ENCODE measurements around the gene MYBPC1.
A peak's percentile ranks its signal among the peaks of the same experiment; 100 is the strongest.
"Not testable (repeated sequence)": the region's sequence is repeated elsewhere in the genome, so short reads cannot be mapped to it uniquely, and the experiment has no call there.

MYBPC1 gene

GRCh38 chr12:101654442-101654841 is 59.7 kb downstream of the MYBPC1 start:
- peaks cover 22 to 38% of the 10 kb centered on the region in 2 donors for H3K4me1 Mint-ChIP-seq
- ATAC-seq (replicated peaks) (peak; percentile 45 to 57), DNase-seq (no peak)
- peaks cover 10% of the 10 kb centered on the region in 2 donors for H3K36me3 Mint-ChIP-seq
- H3K4me3 Mint-ChIP-seq = no peak overlapping the region
- H3K9me3 Mint-ChIP-seq = peaks cover 4 to 5% of the 10 kb centered on the region in 2 donors
- no peaks in the 10 kb centered on the region for H3K27me3 Mint-ChIP-seq
- H3K27ac Mint-ChIP-seq = no peak overlapping the region

- no peak overlapping the region for H3K27ac Mint-ChIP-seq
- ATAC-seq (replicated peaks) = no peak
- H3K4me3 Mint-ChIP-seq = no peak overlapping the region
- peaks cover 12% of the 10 kb centered on the region in 2 donors for H3K9me3 Mint-ChIP-seq
- no peaks in the 10 kb centered on the region for H3K27me3 Mint-ChIP-seq
- peaks cover 14 to 17% of the 10 kb centered on the region in 2 donors for H3K36me3 Mint-ChIP-seq
- DNase-seq = no peak
- H3K4me1 Mint-ChIP-seq = peaks cover 22 to 34% of the 10 kb centered on the region in 2 donors
These were observed 60.6 kb downstream of the MYBPC1 start for GRCh38 chr12:101655393-101655792.

- Mint-ChIP-seq H3K4me1 (peaks cover 19 to 24% of the 10 kb centered on the region in 2 donors), H3K9me3 (peaks cover 14 to 16% of the 10 kb centered on the region in 2 donors), H3K36me3 (peaks cover 22 to 24% of the 10 kb centered on the region in 2 donors), H3K27ac (peak overlapping the region; percentile 47)
- H3K4me3 Mint-ChIP-seq, H3K27me3 Mint-ChIP-seq, DNase-seq: not testable (repeated sequence)
- ATAC-seq (replicated peaks) = peak; percentile 59 to 65
These were observed 65.9 kb downstream of the MYBPC1 start for GRCh38 chr12:101660662-101661061.

- no peak overlapping the region for H3K4me3 Mint-ChIP-seq
- peaks cover 20% of the 10 kb centered on the region in 2 donors for H3K36me3 Mint-ChIP-seq
- peaks cover 15 to 17% of the 10 kb centered on the region in 2 donors for H3K4me1 Mint-ChIP-seq
- DNase-seq (no peak), ATAC-seq (replicated peaks) (no peak)
- peaks cover 13 to 14% of the 10 kb centered on the region in 2 donors for H3K9me3 Mint-ChIP-seq
- H3K27me3 Mint-ChIP-seq = peaks cover 0 to 8% of the 10 kb centered on the region in 2 donors
- no peak overlapping the region for H3K27ac Mint-ChIP-seq
These were observed 68.5 kb downstream of the MYBPC1 start for GRCh38 chr12:101663298-101663697.

GRCh38 chr12:101664992-101665391 is 70.2 kb downstream of the MYBPC1 start:
- Mint-ChIP-seq H3K4me3 (no peak overlapping the region), H3K27me3 (peaks cover 0 to 8% of the 10 kb centered on the region in 2 donors), H3K27ac (no peak overlapping the region), H3K9me3 (peaks cover 6 to 8% of the 10 kb centered on the region in 2 donors), H3K4me1 (peaks cover 14 to 18% of the 10 kb centered on the region in 2 donors), H3K36me3 (peaks cover 11 to 12% of the 10 kb centered on the region in 2 donors)
- DNase-seq (no peak), ATAC-seq (replicated peaks) (no peak)

GRCh38 chr12:101666052-101666728 is 71.4 kb downstream of the MYBPC1 start:
- Mint-ChIP-seq H3K27ac (no peak overlapping the region), H3K36me3 (peaks cover 0 to 2% of the 10 kb centered on the region in 2 donors), H3K4me1 (peaks cover 12 to 18% of the 10 kb centered on the region in 2 donors), H3K9me3 (no peaks in the 10 kb centered on the region), H3K27me3 (peaks cover 0 to 8% of the 10 kb centered on the region in 2 donors), H3K4me3 (no peak overlapping the region)
- DNase-seq (no peak), ATAC-seq (replicated peaks) (no peak)

GRCh38 chr12:101667591-101667990 is 72.8 kb downstream of the MYBPC1 start:
- no peak overlapping the region for H3K4me3 Mint-ChIP-seq
- H3K9me3 Mint-ChIP-seq = no peaks in the 10 kb centered on the region
- DNase-seq (no peak), ATAC-seq (replicated peaks) (no peak)
- peaks cover 0 to 8% of the 10 kb centered on the region in 2 donors for H3K27me3 Mint-ChIP-seq
- peaks cover 20 to 29% of the 10 kb centered on the region in 2 donors for H3K4me1 Mint-ChIP-seq
- no peaks in the 10 kb centered on the region for H3K36me3 Mint-ChIP-seq
- no peak overlapping the region for H3K27ac Mint-ChIP-seq

- Mint-ChIP-seq H3K27me3 (peaks cover 0 to 8% of the 10 kb centered on the region in 2 donors), H3K27ac (no peak overlapping the region), H3K36me3 (no peaks in the 10 kb centered on the region), H3K4me1 (peaks cover 20 to 29% of the 10 kb centered on the region in 2 donors), H3K4me3 (peak overlapping the region in 1 of 2 donors; percentile 12), H3K9me3 (no peaks in the 10 kb centered on the region)
- DNase-seq (peak; percentile 9), ATAC-seq (replicated peaks) (no peak)
These were observed 75.4 kb downstream of the MYBPC1 start for GRCh38 chr12:101670007-101670671.

- Mint-ChIP-seq H3K9me3 (no peaks in the 10 kb centered on the region), H3K4me1 (peaks cover 14 to 23% of the 10 kb centered on the region in 2 donors), H3K27ac (peak overlapping the region; percentile 89), H3K27me3 (peaks cover 0 to 3% of the 10 kb centered on the region in 2 donors), H3K36me3 (no peaks in the 10 kb centered on the region), H3K4me3 (peak overlapping the region; percentile 41 to 71)
- peak; percentile 56 for DNase-seq
- peak; percentile 98 for ATAC-seq (replicated peaks)
These were observed 76.5 kb downstream of the MYBPC1 start for GRCh38 chr12:101671157-101671791.

- ATAC-seq (replicated peaks) (peak; percentile 18 to 21), DNase-seq (no peak)
- Mint-ChIP-seq H3K4me3 (peak overlapping the region; percentile 41 to 71), H3K9me3 (no peaks in the 10 kb centered on the region), H3K4me1 (peaks cover 14 to 23% of the 10 kb centered on the region in 2 donors), H3K36me3 (no peaks in the 10 kb centered on the region), H3K27ac (no peak overlapping the region), H3K27me3 (no peaks in the 10 kb centered on the region)
These were observed 77.1 kb downstream of the MYBPC1 start for GRCh38 chr12:101671833-101672232.

GRCh38 chr12:101675555-101675954 is 80.8 kb downstream of the MYBPC1 start:
- no peak for ATAC-seq (replicated peaks)
- no peak overlapping the region for H3K4me3 Mint-ChIP-seq
- H3K27me3 Mint-ChIP-seq = no peaks in the 10 kb centered on the region
- no peaks in the 10 kb centered on the region for H3K36me3 Mint-ChIP-seq
- H3K9me3 Mint-ChIP-seq = no peaks in the 10 kb centered on the region
- H3K4me1 Mint-ChIP-seq = peaks cover 12 to 16% of the 10 kb centered on the region in 2 donors
- DNase-seq = no peak
- H3K27ac Mint-ChIP-seq = no peak overlapping the region

GRCh38 chr12:101676497-101676896 is 81.7 kb downstream of the MYBPC1 start:
- H3K4me3 Mint-ChIP-seq; H3K36me3 Mint-ChIP-seq; H3K27ac Mint-ChIP-seq; H3K4me1 Mint-ChIP-seq; ATAC-seq (replicated peaks); H3K9me3 Mint-ChIP-seq; DNase-seq; H3K27me3 Mint-ChIP-seq: not testable (repeated sequence)

GRCh38 chr12:101678081-101678480 is 83.3 kb downstream of the MYBPC1 start:
- ATAC-seq (replicated peaks) = no peak
- no peaks in the 10 kb centered on the region for H3K27me3 Mint-ChIP-seq
- no peaks in the 10 kb centered on the region for H3K9me3 Mint-ChIP-seq
- H3K36me3 Mint-ChIP-seq = no peaks in the 10 kb centered on the region
- peaks cover 0 to 4% of the 10 kb centered on the region in 2 donors for H3K4me1 Mint-ChIP-seq
- no peak overlapping the region for H3K27ac Mint-ChIP-seq
- DNase-seq = no peak
- H3K4me3 Mint-ChIP-seq = no peak overlapping the region

GRCh38 chr12:101680240-101680639 is 85.5 kb downstream of the MYBPC1 start:
- no peak for DNase-seq
- H3K27me3 Mint-ChIP-seq = peaks cover 0 to 4% of the 10 kb centered on the region in 2 donors
- no peak overlapping the region for H3K27ac Mint-ChIP-seq

More at GRCh38 chr12:101680240-101680639, 85.5 kb downstream of the MYBPC1 start:
- ATAC-seq (replicated peaks) = no peak
- no peak overlapping the region for H3K4me3 Mint-ChIP-seq
- peaks cover 0 to 4% of the 10 kb centered on the region in 2 donors for H3K4me1 Mint-ChIP-seq
- H3K36me3 Mint-ChIP-seq = no peaks in the 10 kb centered on the region
- no peaks in the 10 kb centered on the region for H3K9me3 Mint-ChIP-seq

Data from stimulated activated naive B cell treated with anti-CD40 and anti-IgM and Interleukin-4, amounts not matched to agents 10 μg/mL and 1 μg/mL and 100 μg/mL, for 72 hours (primary cell).